Vagina (tissue), 2 donors: ENCODE data around the gene KCNH4. TPM values are rescaled to one million over a fixed set of nuclear protein-coding genes. Genes with fewer than 3 reads are reported as not detected.
"Not testable (repeated sequence)": the region's sequence is repeated elsewhere in the genome, so short reads cannot be mapped to it uniquely, and the experiment has no call there.

Source experiments
- DNase-seq, 2 donors: peaks; one replicate each; pipeline ENCODE4 v3.0.0-alpha.2; 2017; ENCODE audit errors: extremely low spot score in 2 of 2
- H3K27ac ChIP-seq: fragments of 200-600 bp; sonication (generic); one replicate; pipeline ENCODE4 v1.5.1; 2019
- H3K27me3 ChIP-seq: fragments of 200-600 bp; sonication (generic); one replicate; pipeline ENCODE4 v1.5.1; 2019
- H3K36me3 ChIP-seq, 2 donors: fragments of 200-600 bp; sonication (generic); one replicate each; pipeline ENCODE4 v1.5.1; 2017 to 2019
- H3K4me1 ChIP-seq: fragments of 200-600 bp; sonication (generic); one replicate; pipeline ENCODE4 v1.5.1; 2019
- H3K4me3 ChIP-seq, 2 donors: fragments of 200-600 bp; sonication (generic); 1 replicate in 1 of 2; 2 replicates in 1 of 2; pipeline ENCODE4 v1.5.1; 2016 to 2019
- H3K9me3 ChIP-seq: fragments of 200-600 bp; sonication (generic); one replicate; pipeline ENCODE4 v1.5.1; 2019
- CTCF ChIP-seq, 3 experiments: fragments of 450-650 bp in 2 of 3; fragments of 200-600 bp in 1 of 3; sonication (generic) in 1 of 3; IDR thresholded peaks; one replicate each; pipeline ENCODE4 v1.5.1; 2017 to 2019; ENCODE audit warnings: antibody characterized with exemption in 3 of 3, mild to moderate bottlenecking in 2 of 3, moderate library complexity in 2 of 3
- POLR2A ChIP-seq, 2 donors: fragments of 450-650 bp; IDR thresholded peaks; one replicate each; pipeline ENCODE4 v1.6.1; 2017; ENCODE audit warnings: antibody characterized with exemption in 2 of 2, mild to moderate bottlenecking in 2 of 2, moderate library complexity in 2 of 2
- POLR2AphosphoS5 ChIP-seq, 2 donors: sonication (generic); formaldehyde crosslinking; IDR thresholded peaks; one replicate each; pipeline ENCODE4 v1.9.0; 2017; ENCODE audit warnings: antibody characterized with exemption in 2 of 2, mild to moderate bottlenecking in 2 of 2, low read depth in 1 of 2; ENCODE audit not compliant: insufficient read depth in 1 of 2
- intact Hi-C: fragments of 100-400 bp; cut with DNase I; formaldehyde crosslinking; loops from one replicate; pipeline ENCODE4 v1.15.1; 2023
- total RNA-seq: library from RNA; depleted of rRNA; stranded (reverse); fragments of >200 nt; gene quantifications from one replicate; pipeline ENCODE4 v1.2.3, GENCODE V29; 2016

Gene KCNH4
- total RNA-seq, 1 donor from 2014 or later = not detected

- intact Hi-C loops = no loop called here
- peaks cover 25% of the 10 kb centered on the region for H3K4me1 ChIP-seq
- no peak overlapping the region for H3K27ac ChIP-seq
- H3K4me3 ChIP-seq = no peak overlapping the region
- TF ChIP-seq POLR2AphosphoS5 (IDR thresholded peaks at IDR 0.05; ENCODE audit: insufficient read depth in 1 of 2, low read depth in 1 of 2) (no peak), POLR2A (IDR thresholded peaks at IDR 0.05) (no peak), CTCF (IDR thresholded peaks at IDR 0.05) (no peak)
- H3K36me3 ChIP-seq = peaks cover 0 to 6% of the 10 kb centered on the region in 2 donors
- no peaks in the 10 kb centered on the region for H3K27me3 ChIP-seq
- no peak for DNase-seq
- no peaks in the 10 kb centered on the region for H3K9me3 ChIP-seq
These were observed 39.6 kb downstream of the KCNH4 start for GRCh38 chr17:42141382-42141781.

GRCh38 chr17:42140690-42141089 lies 40.3 kb downstream of the KCNH4 start:
- H3K27ac ChIP-seq, H3K4me3 ChIP-seq, H3K36me3 ChIP-seq, intact Hi-C loops, H3K9me3 ChIP-seq, DNase-seq, H3K27me3 ChIP-seq: not testable (repeated sequence)
- H3K4me1 ChIP-seq = peaks cover 32% of the 10 kb centered on the region

GRCh38 chr17:42138749-42139492 lies 42.0 kb downstream of the KCNH4 start:
- TF ChIP-seq POLR2A (IDR thresholded peaks at IDR 0.05) = no peak
- no peak for TF ChIP-seq CTCF (IDR thresholded peaks at IDR 0.05)
- no peak for TF ChIP-seq POLR2AphosphoS5 (IDR thresholded peaks at IDR 0.05; ENCODE audit: insufficient read depth in 1 of 2, low read depth in 1 of 2)
- intact Hi-C loops = no loop called here
- H3K27ac ChIP-seq = no peak overlapping the region
- peaks cover 41% of the 10 kb centered on the region for H3K4me1 ChIP-seq
- DNase-seq = no peak
- no peaks in the 10 kb centered on the region for H3K36me3 ChIP-seq
- no peaks in the 10 kb centered on the region for H3K9me3 ChIP-seq
- no peaks in the 10 kb centered on the region for H3K27me3 ChIP-seq
- no peak overlapping the region for H3K4me3 ChIP-seq

- H3K36me3 ChIP-seq = no peaks in the 10 kb centered on the region
- DNase-seq = no peak
- H3K4me1 ChIP-seq = peaks cover 58% of the 10 kb centered on the region
- TF ChIP-seq POLR2AphosphoS5 (IDR thresholded peaks at IDR 0.05; ENCODE audit: insufficient read depth in 1 of 2, low read depth in 1 of 2) = no peak
- no peak for TF ChIP-seq POLR2A (IDR thresholded peaks at IDR 0.05)
- TF ChIP-seq CTCF (IDR thresholded peaks at IDR 0.05) = no peak
- H3K9me3 ChIP-seq = no peaks in the 10 kb centered on the region
- no peaks in the 10 kb centered on the region for H3K27me3 ChIP-seq
- intact Hi-C loops = no loop called here
- H3K27ac ChIP-seq = no peak overlapping the region
- no peak overlapping the region for H3K4me3 ChIP-seq
These were observed 44.3 kb downstream of the KCNH4 start for GRCh38 chr17:42136654-42137051.

GRCh38 chr17:42135664-42136653 lies 45.0 kb downstream of the KCNH4 start:
- Histone ChIP-seq H3K27ac (peak overlapping the region; percentile 15), H3K27me3 (no peaks in the 10 kb centered on the region), H3K4me3 (no peak overlapping the region), H3K4me1 (peaks cover 65% of the 10 kb centered on the region), H3K9me3 (no peaks in the 10 kb centered on the region), H3K36me3 (no peaks in the 10 kb centered on the region)
- intact Hi-C loops = no loop called here
- peak in 1 of 2 donors; percentile 72 for TF ChIP-seq POLR2AphosphoS5 (IDR thresholded peaks at IDR 0.05; ENCODE audit: insufficient read depth in 1 of 2, low read depth in 1 of 2)
- TF ChIP-seq CTCF (IDR thresholded peaks at IDR 0.05) = no peak
- DNase-seq = no peak
